ENCODE data around the gene COL16A1.

The COL16A1 gene

GRCh38 chr1:31691446-31691845, 12.4 kb downstream of the COL16A1 start:
- H3K4me2 ChIP-seq (ENCODE audit: low read depth, low read length): no peak overlapping the region
- H3K4me3 ChIP-seq (ENCODE audit: low read length): no peak overlapping the region
- no peaks in the 10 kb centered on the region for H3K36me3 ChIP-seq (replicated peaks; ENCODE audit: insufficient read depth, low read length)
- H3K9ac ChIP-seq (ENCODE audit: low read length): no peak overlapping the region
- no peaks in the 10 kb centered on the region for H3F3A ChIP-seq (ENCODE audit: insufficient read depth, low read length)
- H2AFZ ChIP-seq (ENCODE audit: low read length): no peak overlapping the region
- no peak overlapping the region for H3K27ac ChIP-seq (ENCODE audit: low read length)
- TF ChIP-seq EZH2 (optimal IDR thresholded peaks at IDR 0.05; ENCODE audit: low read depth, low read length) (no peak), CTCF (IDR thresholded peaks at IDR 0.05; ENCODE audit: low read length) (no peak), EZH2phosphoT487 (IDR thresholded peaks at IDR 0.05; ENCODE audit: low read length) (no peak)
- H3K79me2 ChIP-seq (ENCODE audit: low read length): no peaks in the 10 kb centered on the region
- H3K4me1 ChIP-seq (ENCODE audit: low read length): no peaks in the 10 kb centered on the region
- H3K9me2 ChIP-seq (replicated peaks; ENCODE audit: insufficient read depth, low read length): no peaks in the 10 kb centered on the region
- no peak for DNase-seq
- H4K20me1 ChIP-seq (ENCODE audit: insufficient read depth, low read length): no peaks in the 10 kb centered on the region
- no peaks in the 10 kb centered on the region for H3K9me3 ChIP-seq (replicated peaks; ENCODE audit: insufficient read depth, low read length)
- peaks cover 82% of the 10 kb centered on the region for H3K27me3 ChIP-seq (replicated peaks; ENCODE audit: insufficient read depth, low read length)

DNA sequence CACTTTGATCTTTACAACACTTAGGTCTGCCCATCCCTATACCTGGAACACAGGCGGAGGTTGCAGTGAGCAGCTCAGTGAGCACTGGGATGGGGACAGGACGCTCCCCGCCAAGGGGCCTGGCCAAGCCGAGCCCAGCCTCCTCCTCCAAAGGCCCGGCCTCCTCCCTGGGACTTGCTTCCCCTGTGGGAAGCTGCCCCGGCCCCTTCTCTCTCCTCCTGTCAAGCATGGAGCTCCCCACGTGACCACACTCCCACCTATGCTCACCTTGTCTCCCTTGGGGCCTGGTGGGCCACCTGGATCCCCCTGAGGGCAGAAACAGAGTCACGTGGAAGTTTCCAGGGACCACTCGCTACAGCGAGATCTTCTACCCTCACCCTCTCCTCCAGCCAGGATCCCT, 12.9 kb downstream of the COL16A1 start:
- Histone ChIP-seq H2AFZ (ENCODE audit: low read length) (no peak overlapping the region), H3K4me3 (ENCODE audit: low read length) (no peak overlapping the region), H3K27me3 (replicated peaks; ENCODE audit: insufficient read depth, low read length) (peaks cover 85% of the 10 kb centered on the region), H4K20me1 (ENCODE audit: insufficient read depth, low read length) (no peaks in the 10 kb centered on the region), H3K9ac (ENCODE audit: low read length) (no peak overlapping the region), H3K27ac (ENCODE audit: low read length) (no peak overlapping the region), H3K36me3 (replicated peaks; ENCODE audit: insufficient read depth, low read length) (no peaks in the 10 kb centered on the region), H3F3A (ENCODE audit: insufficient read depth, low read length) (no peaks in the 10 kb centered on the region), H3K4me1 (ENCODE audit: low read length) (no peaks in the 10 kb centered on the region), H3K9me3 (replicated peaks; ENCODE audit: insufficient read depth, low read length) (no peaks in the 10 kb centered on the region), H3K79me2 (ENCODE audit: low read length) (no peaks in the 10 kb centered on the region), H3K9me2 (replicated peaks; ENCODE audit: insufficient read depth, low read length) (no peaks in the 10 kb centered on the region), H3K4me2 (ENCODE audit: low read depth, low read length) (no peak overlapping the region)
- TF ChIP-seq EZH2phosphoT487 (IDR thresholded peaks at IDR 0.05; ENCODE audit: low read length): no peak
- no peak for TF ChIP-seq CTCF (IDR thresholded peaks at IDR 0.05; ENCODE audit: low read length)
- TF ChIP-seq EZH2 (optimal IDR thresholded peaks at IDR 0.05; ENCODE audit: low read depth, low read length): no peak
- DNase-seq: no peak

GRCh38 chr1:31689854-31690253, 14.0 kb downstream of the COL16A1 start:
- no peaks in the 10 kb centered on the region for H3K79me2 ChIP-seq (ENCODE audit: low read length)
- no peak overlapping the region for H2AFZ ChIP-seq (ENCODE audit: low read length)
- H3K4me3 ChIP-seq (ENCODE audit: low read length): no peak overlapping the region
- peaks cover 89% of the 10 kb centered on the region for H3K27me3 ChIP-seq (replicated peaks; ENCODE audit: insufficient read depth, low read length)
- TF ChIP-seq EZH2 (optimal IDR thresholded peaks at IDR 0.05; ENCODE audit: low read depth, low read length): no peak
- no peak for TF ChIP-seq CTCF (IDR thresholded peaks at IDR 0.05; ENCODE audit: low read length)
- no peak for TF ChIP-seq EZH2phosphoT487 (IDR thresholded peaks at IDR 0.05; ENCODE audit: low read length)
- H3K4me1 ChIP-seq (ENCODE audit: low read length): no peaks in the 10 kb centered on the region
- DNase-seq: no peak
- H3K9me2 ChIP-seq (replicated peaks; ENCODE audit: insufficient read depth, low read length): no peaks in the 10 kb centered on the region
- H3K9me3 ChIP-seq (replicated peaks; ENCODE audit: insufficient read depth, low read length): no peaks in the 10 kb centered on the region
- H3K27ac ChIP-seq (ENCODE audit: low read length): no peak overlapping the region
- H4K20me1 ChIP-seq (ENCODE audit: insufficient read depth, low read length): no peaks in the 10 kb centered on the region
- H3K4me2 ChIP-seq (ENCODE audit: low read depth, low read length): no peak overlapping the region
- no peak overlapping the region for H3K9ac ChIP-seq (ENCODE audit: low read length)
- H3F3A ChIP-seq (ENCODE audit: insufficient read depth, low read length): no peaks in the 10 kb centered on the region
- no peaks in the 10 kb centered on the region for H3K36me3 ChIP-seq (replicated peaks; ENCODE audit: insufficient read depth, low read length)

Data from MM.1S (cell line).